Measurements from ENCODE around the gene ADGRV1.
"Not testable (repeated sequence)": the region's sequence is repeated elsewhere in the genome, so short reads cannot be mapped to it uniquely, and the experiment has no call there.

ADGRV1 gene

GRCh38 chr5:90912476-90912875 lies 353.9 kb downstream of the ADGRV1 start:
- H3K4me3 ChIP-seq (ENCODE audit: low read length): no peak overlapping the region
- DNase-seq (ENCODE audit: low read depth, low spot score): no peak

- DNase-seq (ENCODE audit: low read depth, low spot score): no peak
Measured at GRCh38 chr5:90915393-90915792, 356.8 kb downstream of the ADGRV1 start.

GRCh38 chr5:90916947-90917800 lies 358.6 kb downstream of the ADGRV1 start:
- H3K4me3 ChIP-seq (ENCODE audit: low read length): no peak overlapping the region
- no peak for DNase-seq (ENCODE audit: low read depth, low spot score)

More at GRCh38 chr5:90915393-90915792, 356.8 kb downstream of the ADGRV1 start:
- H3K4me3 ChIP-seq (ENCODE audit: low read length): no peak overlapping the region

- H3K4me3 ChIP-seq (ENCODE audit: low read length): no peak overlapping the region
- no peak for DNase-seq (ENCODE audit: low read depth, low spot score)
Measured at GRCh38 chr5:90917928-90918668, 359.5 kb downstream of the ADGRV1 start.

GRCh38 chr5:90921418-90921973 lies 362.9 kb downstream of the ADGRV1 start:
- no peak overlapping the region for H3K4me3 ChIP-seq (ENCODE audit: low read length)
- no peak for DNase-seq (ENCODE audit: low read depth, low spot score)

GRCh38 chr5:90924222-90924621 lies 365.6 kb downstream of the ADGRV1 start:
- H3K4me3 ChIP-seq (ENCODE audit: low read length); DNase-seq (ENCODE audit: low read depth, low spot score): not testable (repeated sequence)

GRCh38 chr5:90929013-90929839 lies 370.6 kb downstream of the ADGRV1 start:
- not testable (repeated sequence) for DNase-seq (ENCODE audit: low read depth, low spot score); H3K4me3 ChIP-seq (ENCODE audit: low read length)

- DNase-seq (ENCODE audit: low read depth, low spot score): no peak
- no peak overlapping the region for H3K4me3 ChIP-seq (ENCODE audit: low read length)
Measured at GRCh38 chr5:90930062-90930461, 371.5 kb downstream of the ADGRV1 start.

GRCh38 chr5:90930756-90931431 lies 372.3 kb downstream of the ADGRV1 start:
- no peak for DNase-seq (ENCODE audit: low read depth, low spot score)
- no peak overlapping the region for H3K4me3 ChIP-seq (ENCODE audit: low read length)

GRCh38 chr5:90932052-90932699 lies 373.6 kb downstream of the ADGRV1 start:
- H3K4me3 ChIP-seq (ENCODE audit: low read length): no peak overlapping the region
- no peak for DNase-seq (ENCODE audit: low read depth, low spot score)

- no peak for DNase-seq (ENCODE audit: low read depth, low spot score)
Measured at GRCh38 chr5:90933298-90933697, 374.7 kb downstream of the ADGRV1 start.

GRCh38 chr5:90934091-90934719 lies 375.6 kb downstream of the ADGRV1 start:
- no peak for DNase-seq (ENCODE audit: low read depth, low spot score)

More at GRCh38 chr5:90933298-90933697, 374.7 kb downstream of the ADGRV1 start:
- H3K4me3 ChIP-seq (ENCODE audit: low read length): no peak overlapping the region

GRCh38 chr5:90934738-90935137 lies 376.1 kb downstream of the ADGRV1 start:
- H3K4me3 ChIP-seq (ENCODE audit: low read length): no peak overlapping the region
- no peak for DNase-seq (ENCODE audit: low read depth, low spot score)

More at GRCh38 chr5:90934091-90934719, 375.6 kb downstream of the ADGRV1 start:
- no peak overlapping the region for H3K4me3 ChIP-seq (ENCODE audit: low read length)

GRCh38 chr5:90939211-90939610 lies 380.6 kb downstream of the ADGRV1 start:
- DNase-seq (ENCODE audit: low read depth, low spot score): no peak
- H3K4me3 ChIP-seq (ENCODE audit: low read length): no peak overlapping the region

- no peak for DNase-seq (ENCODE audit: low read depth, low spot score)
Measured at GRCh38 chr5:90940227-90940995, 381.8 kb downstream of the ADGRV1 start.

GRCh38 chr5:90941002-90941720 lies 382.6 kb downstream of the ADGRV1 start:
- H3K4me3 ChIP-seq (ENCODE audit: low read length): no peak overlapping the region
- no peak for DNase-seq (ENCODE audit: low read depth, low spot score)

More at GRCh38 chr5:90940227-90940995, 381.8 kb downstream of the ADGRV1 start:
- H3K4me3 ChIP-seq (ENCODE audit: low read length): no peak overlapping the region

Measured in Jurkat, Clone E6-1 (cell line).